SJSA1 (cell line): ENCODE data around the gene SUGP1. TPM values are rescaled to one million over a fixed set of nuclear protein-coding genes. Genes with fewer than 3 reads are reported as not detected.

ENCODE experiments used
- DNase-seq, 2 experiments: peaks; one replicate each; pipeline ENCODE4 v3.0.0-alpha.2; 2015 to 2020; ENCODE audit warnings: low spot score in 2 of 2, low read depth in 1 of 2
- H3K27ac ChIP-seq: fragments of 250-450 bp; sonication (Bioruptor Pico); 2 replicates; pipeline ENCODE4 v1.5.1; 2020; ENCODE audit warnings: mild to moderate bottlenecking, moderate library complexity
- H3K27me3 ChIP-seq: fragments of 250-450 bp; sonication (Bioruptor Pico); replicated peaks from 2 replicates; pipeline ENCODE4 v1.5.1; 2020; ENCODE audit warnings: mild to moderate bottlenecking, moderate library complexity
- H3K36me3 ChIP-seq: fragments of 250-450 bp; sonication (Bioruptor Pico); 2 replicates; pipeline ENCODE4 v1.5.1; 2020; ENCODE audit warnings: mild to moderate bottlenecking
- H3K4me1 ChIP-seq: fragments of 250-450 bp; sonication (Bioruptor Pico); replicated peaks from 2 replicates; pipeline ENCODE4 v1.6.1; 2021; ENCODE audit warnings: mild to moderate bottlenecking
- H3K4me3 ChIP-seq: fragments of 250-450 bp; sonication (Bioruptor Pico); 2 replicates; pipeline ENCODE4 v1.5.1; 2020; ENCODE audit warnings: mild to moderate bottlenecking
- H3K9me3 ChIP-seq: fragments of 250-450 bp; sonication (Bioruptor Pico); replicated peaks from 2 replicates; pipeline ENCODE4 v1.5.1; 2020; ENCODE audit warnings: mild to moderate bottlenecking
- total RNA-seq: library from RNA; depleted of rRNA; stranded (reverse); fragments of >200 nt; shearing (Covaris generic); gene quantifications from 2 replicates; pipeline ENCODE4 v1.2.3, GENCODE V29; 2014

Gene SUGP1
- total RNA-seq, 1 experiment from 2014 or later = 27.1 TPM

DNA sequence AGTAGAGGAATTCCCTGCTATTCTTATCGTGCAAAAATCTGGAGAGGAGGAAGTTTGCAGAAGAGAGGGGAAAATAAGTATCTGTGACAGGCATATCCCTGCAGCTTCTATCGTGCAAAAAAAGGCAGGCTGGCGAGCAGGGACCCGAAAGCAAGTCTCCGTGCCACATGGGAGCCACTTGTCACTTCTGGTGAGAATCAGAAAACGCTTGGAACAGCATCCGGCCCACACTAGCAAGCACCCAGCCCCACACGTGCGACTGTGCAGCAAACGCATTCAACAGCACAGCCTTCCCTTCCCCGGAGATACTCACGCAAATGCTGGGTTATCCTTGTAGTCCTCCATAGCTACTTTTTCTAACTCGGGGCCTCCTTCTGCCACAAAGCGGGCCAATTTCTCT lies 16.9 kb downstream of the SUGP1 start:
- H3K36me3 ChIP-seq = peaks cover 70% of the 10 kb centered on the region
- DNase-seq = no peak
- no peaks in the 10 kb centered on the region for H3K9me3 ChIP-seq
- no peaks in the 10 kb centered on the region for H3K27me3 ChIP-seq
- H3K4me1 ChIP-seq = no peaks in the 10 kb centered on the region
- no peak overlapping the region for H3K27ac ChIP-seq
- no peak overlapping the region for H3K4me3 ChIP-seq

DNA sequence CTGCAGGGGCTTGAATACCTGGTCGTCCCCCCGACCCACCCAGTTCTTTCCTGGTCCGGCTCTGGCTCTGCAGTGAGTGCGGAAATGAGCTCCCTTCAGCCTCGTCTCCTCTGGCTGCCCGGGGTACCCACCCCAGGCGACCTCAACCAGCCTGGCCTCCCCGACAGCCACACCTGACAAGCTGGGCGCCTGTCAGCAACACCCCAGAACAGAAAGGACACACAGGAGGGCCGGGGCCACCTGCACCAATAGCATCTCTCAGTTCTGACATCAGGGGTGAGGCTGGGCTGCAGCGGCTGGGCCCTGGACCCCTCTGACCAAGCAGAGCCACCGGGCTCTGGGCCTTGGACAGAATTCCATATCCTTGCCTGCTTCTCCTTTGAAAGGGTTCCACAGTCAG lies 19.7 kb downstream of the SUGP1 start:
- no peaks in the 10 kb centered on the region for H3K4me1 ChIP-seq
- no peaks in the 10 kb centered on the region for H3K27me3 ChIP-seq
- no peaks in the 10 kb centered on the region for H3K9me3 ChIP-seq
- no peak overlapping the region for H3K27ac ChIP-seq
- H3K36me3 ChIP-seq = peaks cover 59% of the 10 kb centered on the region
- no peak overlapping the region for H3K4me3 ChIP-seq
- no peak for DNase-seq

DNA sequence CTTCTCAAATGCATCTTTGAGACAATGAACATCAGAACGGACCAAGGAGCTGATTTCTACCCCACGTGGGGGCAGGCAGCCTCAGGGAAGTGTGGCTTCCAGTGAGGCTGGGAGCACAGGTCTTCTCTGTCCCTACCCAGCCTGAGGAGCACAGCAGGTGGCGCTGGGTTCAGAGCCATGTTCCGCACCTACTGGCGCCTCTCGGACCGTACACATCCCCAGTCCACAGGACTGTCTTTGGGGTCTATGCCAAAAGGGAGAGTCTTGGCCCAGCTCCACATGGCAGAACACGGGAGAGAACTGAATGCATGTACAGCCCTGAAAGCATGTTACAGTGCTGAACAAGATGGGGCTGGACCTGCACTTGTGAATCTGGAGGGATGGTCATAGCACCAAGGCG lies 22.6 kb downstream of the SUGP1 start:
- Histone ChIP-seq H3K9me3 (no peaks in the 10 kb centered on the region), H3K4me1 (no peaks in the 10 kb centered on the region), H3K4me3 (no peak overlapping the region), H3K36me3 (peaks cover 46% of the 10 kb centered on the region), H3K27ac (no peak overlapping the region), H3K27me3 (no peaks in the 10 kb centered on the region)
- no peak for DNase-seq

DNA sequence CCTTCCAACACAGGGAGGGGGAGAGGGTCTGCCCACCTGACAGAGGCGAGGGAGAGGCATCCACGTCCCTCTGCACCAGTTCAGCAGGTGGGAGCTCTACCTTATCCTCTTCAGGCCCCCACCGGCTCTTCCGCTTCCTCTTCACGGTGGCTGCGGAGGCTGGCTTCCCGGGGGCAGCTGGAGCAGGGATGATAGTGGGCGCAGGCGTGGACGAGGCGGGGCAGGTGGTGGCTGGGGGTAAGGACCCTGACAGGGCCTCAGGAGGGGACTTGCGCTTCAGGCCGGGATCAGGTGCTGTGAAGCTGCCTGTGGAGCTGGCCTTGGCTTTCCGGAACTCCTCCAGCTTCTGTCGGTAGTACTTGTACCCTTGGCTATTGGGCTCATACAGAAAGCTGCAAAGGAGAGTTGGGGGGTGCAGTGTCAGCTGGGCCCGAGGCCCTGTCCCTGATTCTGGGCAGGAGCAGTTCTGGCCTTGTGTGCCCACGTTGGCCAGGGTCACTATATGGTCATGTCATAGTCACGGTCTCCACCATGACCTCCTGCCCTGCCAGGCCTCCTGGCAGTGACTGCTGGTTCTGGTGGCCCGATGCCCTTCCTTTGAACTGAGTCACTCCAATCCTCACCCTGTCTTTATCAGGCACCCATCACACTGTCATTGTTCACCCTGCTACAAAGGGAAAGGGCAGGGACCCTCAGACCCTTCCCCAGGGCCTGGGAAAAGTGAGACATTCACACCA lies 23.2 kb downstream of the SUGP1 start:
- H3K27ac ChIP-seq = no peak overlapping the region
- DNase-seq = no peak
- H3K4me1 ChIP-seq = no peaks in the 10 kb centered on the region
- H3K4me3 ChIP-seq = no peak overlapping the region
- H3K36me3 ChIP-seq = peaks cover 48% of the 10 kb centered on the region
- no peaks in the 10 kb centered on the region for H3K27me3 ChIP-seq
- H3K9me3 ChIP-seq = no peaks in the 10 kb centered on the region

DNA sequence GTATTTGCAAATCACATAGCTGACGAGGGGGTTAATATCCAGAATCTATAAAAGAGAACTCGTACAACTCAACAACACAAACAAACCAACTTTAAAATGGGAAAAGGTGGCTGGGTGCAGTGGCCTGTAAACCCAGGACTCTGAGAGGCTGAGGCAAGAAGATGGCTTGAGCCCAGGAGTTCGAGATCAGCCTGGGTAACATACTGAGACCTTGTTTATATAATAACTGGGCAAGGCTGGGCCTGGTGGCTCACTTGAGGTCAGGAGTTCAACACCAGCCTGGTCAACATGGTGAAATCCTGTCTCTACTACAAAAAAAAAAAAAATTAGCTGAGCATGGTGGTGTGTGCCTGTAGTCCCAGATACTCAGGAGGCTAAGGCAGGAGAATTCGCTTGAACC lies 25.4 kb downstream of the SUGP1 start:
- Histone ChIP-seq H3K4me3 (no peak overlapping the region), H3K27me3 (no peaks in the 10 kb centered on the region), H3K36me3 (peaks cover 39% of the 10 kb centered on the region), H3K27ac (no peak overlapping the region), H3K4me1 (no peaks in the 10 kb centered on the region), H3K9me3 (no peaks in the 10 kb centered on the region; the same call in 1 of the 2 replicates)
- DNase-seq = no peak

DNA sequence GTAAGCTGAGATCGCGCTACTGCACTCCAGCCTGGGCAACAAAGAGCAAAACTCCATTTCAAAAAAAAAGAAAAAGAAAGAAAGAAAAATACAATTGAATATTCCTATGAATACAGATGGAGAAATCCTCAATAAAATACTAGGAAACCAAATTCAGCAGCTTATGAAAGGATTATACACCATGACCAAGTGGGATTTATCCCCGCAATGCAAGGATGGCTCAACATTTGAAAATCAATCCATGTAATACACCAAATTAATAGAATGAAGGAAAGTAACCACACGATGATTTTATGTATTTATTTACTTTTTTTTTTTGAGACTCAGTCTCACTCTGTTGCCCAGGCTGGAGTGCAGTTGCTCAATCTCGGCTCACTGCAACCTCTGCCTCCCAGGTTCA lies 27.7 kb downstream of the SUGP1 start:
- DNase-seq = no peak
- Histone ChIP-seq H3K4me3 (no peak overlapping the region), H3K27me3 (no peaks in the 10 kb centered on the region), H3K9me3 (no peaks in the 10 kb centered on the region; the same call in 1 of the 2 replicates), H3K36me3 (peaks cover 44% of the 10 kb centered on the region), H3K4me1 (no peaks in the 10 kb centered on the region), H3K27ac (no peak overlapping the region)

DNA sequence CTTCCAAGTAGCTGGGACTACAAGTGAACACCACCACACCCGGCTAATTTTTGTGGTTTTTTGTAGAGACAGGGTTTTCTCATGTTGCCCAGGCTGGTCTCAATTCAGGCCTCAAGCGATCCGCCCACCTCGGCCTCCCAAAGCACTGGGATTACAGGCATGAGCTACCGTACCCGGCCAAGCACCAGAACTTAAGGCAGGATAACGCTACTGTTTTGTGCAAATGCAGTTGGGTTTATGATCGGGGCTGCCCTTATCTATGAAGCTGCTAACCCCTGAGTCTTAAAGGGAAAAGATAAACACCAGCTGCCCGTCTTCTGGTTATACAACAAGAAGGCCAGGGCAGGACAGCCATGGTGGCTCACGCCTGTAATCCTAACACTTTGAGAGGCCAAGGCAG lies 34.6 kb downstream of the SUGP1 start:
- H3K4me3 ChIP-seq = no peak overlapping the region
- no peaks in the 10 kb centered on the region for H3K4me1 ChIP-seq
- no peak for DNase-seq
- H3K27me3 ChIP-seq = no peaks in the 10 kb centered on the region
- H3K36me3 ChIP-seq = peaks cover 44% of the 10 kb centered on the region
- H3K27ac ChIP-seq = no peak overlapping the region
- no peaks in the 10 kb centered on the region for H3K9me3 ChIP-seq

DNA sequence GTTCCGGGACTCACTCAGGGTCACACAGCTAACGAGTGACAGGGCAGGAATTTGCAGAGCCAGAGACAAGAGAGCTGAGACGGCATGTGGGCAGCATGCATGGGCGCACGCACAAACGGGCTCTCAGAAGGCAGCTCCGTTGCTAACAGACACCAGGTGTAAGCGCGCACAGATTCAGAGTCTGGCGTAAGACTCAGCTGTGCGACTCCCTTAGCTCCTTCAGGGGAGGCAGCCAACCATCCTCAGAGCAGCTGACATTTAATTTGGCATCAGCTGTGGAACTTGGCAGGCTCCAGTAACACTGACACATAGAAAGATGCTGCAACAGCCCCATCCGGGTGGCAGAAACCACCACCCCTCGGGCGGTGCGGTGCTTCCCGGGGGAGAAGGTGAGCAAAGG lies 39.7 kb downstream of the SUGP1 start:
- DNase-seq = no peak
- no peaks in the 10 kb centered on the region for H3K4me1 ChIP-seq
- H3K36me3 ChIP-seq = peaks cover 68% of the 10 kb centered on the region
- no peaks in the 10 kb centered on the region for H3K9me3 ChIP-seq
- no peak overlapping the region for H3K27ac ChIP-seq
- H3K27me3 ChIP-seq = no peaks in the 10 kb centered on the region
- H3K4me3 ChIP-seq = no peak overlapping the region

DNA sequence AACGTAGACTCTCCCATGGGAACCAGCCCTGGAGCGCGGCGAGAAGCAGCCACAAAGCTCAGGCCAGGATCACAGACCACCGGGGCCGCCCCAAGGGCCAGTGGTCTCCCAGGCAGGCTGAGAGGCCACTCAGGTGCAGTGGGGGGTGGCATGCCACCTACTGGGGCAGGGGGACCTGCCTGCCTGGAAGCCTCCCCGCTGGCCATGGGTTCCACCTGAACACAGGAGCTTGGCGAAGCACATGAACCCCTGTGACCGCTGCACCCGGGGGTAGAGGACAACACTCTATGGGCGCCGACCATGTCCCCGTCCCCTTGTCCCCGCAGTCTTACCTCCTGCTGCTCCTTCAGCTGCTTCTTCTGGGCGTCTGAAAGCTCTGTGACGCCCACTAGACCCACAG lies 40.5 kb downstream of the SUGP1 start:
- peak in 1 of 2 experiments; percentile 41 for DNase-seq
- H3K36me3 ChIP-seq = peaks cover 68% of the 10 kb centered on the region
- no peaks in the 10 kb centered on the region for H3K9me3 ChIP-seq
- H3K4me3 ChIP-seq = no peak overlapping the region
- H3K27ac ChIP-seq = no peak overlapping the region
- no peaks in the 10 kb centered on the region for H3K27me3 ChIP-seq
- no peaks in the 10 kb centered on the region for H3K4me1 ChIP-seq

DNA sequence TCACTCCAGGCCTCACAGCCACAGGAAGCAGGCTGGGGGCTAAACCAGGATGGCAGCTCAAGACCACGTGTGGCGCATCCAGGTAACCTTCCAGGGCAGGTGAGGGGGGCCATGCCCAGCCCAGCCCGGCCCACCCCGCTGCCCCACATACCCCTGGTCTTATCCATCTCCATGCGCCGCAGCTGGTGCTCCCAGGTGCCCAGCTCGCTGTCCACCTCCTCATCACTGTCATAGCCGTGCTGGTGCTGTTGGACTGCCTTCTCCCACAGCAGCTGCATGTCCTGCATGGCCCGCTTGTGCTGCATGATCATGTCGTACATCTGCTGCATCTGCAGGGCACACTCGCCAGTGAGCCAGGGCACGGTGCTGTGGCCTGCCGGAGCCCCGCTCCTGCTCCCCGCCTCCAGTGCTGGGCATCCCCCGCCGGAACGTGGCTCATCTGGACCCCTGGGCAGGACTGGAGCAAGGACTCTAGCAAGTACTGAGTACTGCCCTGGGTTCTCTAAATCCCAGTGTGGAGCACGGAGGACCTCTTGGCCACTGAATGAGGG lies 41.2 kb downstream of the SUGP1 start:
- no peaks in the 10 kb centered on the region for H3K27me3 ChIP-seq
- H3K4me1 ChIP-seq = no peaks in the 10 kb centered on the region
- H3K36me3 ChIP-seq = peaks cover 62% of the 10 kb centered on the region
- H3K9me3 ChIP-seq = no peaks in the 10 kb centered on the region
- H3K4me3 ChIP-seq = no peak overlapping the region
- no peak overlapping the region for H3K27ac ChIP-seq
- no peak for DNase-seq

DNA sequence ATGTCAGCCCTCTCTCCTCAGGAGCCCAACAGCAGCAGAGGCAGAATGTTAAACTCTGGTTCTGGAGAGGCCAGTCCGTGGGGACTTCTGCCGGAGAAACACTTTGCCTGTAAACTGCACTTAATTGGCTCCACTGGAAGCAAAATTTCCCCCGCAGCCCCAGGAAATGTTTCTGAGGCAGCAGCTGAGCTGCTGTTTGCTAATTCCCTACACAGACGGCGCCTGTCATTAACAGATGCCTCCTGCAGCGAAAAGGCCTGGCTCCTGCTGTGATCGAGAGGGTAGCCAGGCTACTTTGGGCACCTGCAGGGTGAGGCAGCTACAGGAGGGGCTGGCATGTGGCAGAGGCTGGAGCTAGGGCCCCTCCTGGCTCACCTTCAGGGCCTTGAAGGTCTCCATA lies 42.0 kb downstream of the SUGP1 start:
- Histone ChIP-seq H3K27ac (no peak overlapping the region), H3K9me3 (no peaks in the 10 kb centered on the region), H3K36me3 (peaks cover 55% of the 10 kb centered on the region), H3K4me3 (no peak overlapping the region), H3K4me1 (no peaks in the 10 kb centered on the region), H3K27me3 (no peaks in the 10 kb centered on the region)
- no peak for DNase-seq

DNA sequence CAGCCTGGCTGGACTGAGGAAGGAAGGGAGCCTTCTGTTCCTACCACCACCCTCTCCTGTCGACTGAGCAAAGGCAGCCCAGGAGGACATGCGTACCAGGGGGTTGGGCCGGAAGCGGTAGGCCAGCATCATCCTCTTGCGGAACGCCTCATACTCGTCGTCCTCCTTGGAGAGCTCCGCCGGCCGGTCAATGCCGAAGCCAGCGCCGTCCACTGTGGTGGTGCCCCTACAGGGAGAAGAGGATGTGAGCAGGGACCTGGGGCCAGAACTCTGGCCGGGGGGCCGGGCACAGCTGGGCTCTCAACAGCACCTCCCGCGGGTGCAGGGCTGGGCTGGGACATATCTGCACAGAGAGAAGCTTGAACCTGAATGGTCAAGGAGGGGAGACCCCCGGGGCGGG lies 43.5 kb downstream of the SUGP1 start:
- H3K4me1 ChIP-seq = peaks cover 5% of the 10 kb centered on the region; the same call in 1 of the 2 replicates
- no peak overlapping the region for H3K4me3 ChIP-seq
- H3K9me3 ChIP-seq = no peaks in the 10 kb centered on the region
- DNase-seq = no peak
- H3K36me3 ChIP-seq = peaks cover 53% of the 10 kb centered on the region
- H3K27ac ChIP-seq = no peak overlapping the region
- H3K27me3 ChIP-seq = no peaks in the 10 kb centered on the region

DNA sequence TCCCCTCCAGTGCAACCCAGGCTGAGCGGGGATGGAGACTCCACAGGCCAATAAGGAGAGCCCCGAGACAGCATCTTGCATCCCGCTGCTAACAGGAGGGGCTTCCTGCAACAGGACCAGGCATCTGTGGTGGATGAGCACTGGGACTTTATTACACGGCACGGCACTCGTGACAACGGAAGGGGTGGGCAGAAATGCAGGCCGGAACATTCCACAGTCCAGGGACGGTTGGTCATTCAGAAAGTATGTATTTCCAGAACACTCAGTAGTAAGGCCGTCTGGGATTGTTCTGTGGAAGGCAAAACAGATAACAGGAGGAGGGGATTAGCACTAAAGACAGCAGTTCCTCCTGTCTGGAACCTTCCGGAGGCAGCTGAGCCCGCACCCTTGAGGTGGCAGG lies 43.9 kb downstream of the SUGP1 start:
- DNase-seq = no peak
- peaks cover 48% of the 10 kb centered on the region for H3K36me3 ChIP-seq

DNA sequence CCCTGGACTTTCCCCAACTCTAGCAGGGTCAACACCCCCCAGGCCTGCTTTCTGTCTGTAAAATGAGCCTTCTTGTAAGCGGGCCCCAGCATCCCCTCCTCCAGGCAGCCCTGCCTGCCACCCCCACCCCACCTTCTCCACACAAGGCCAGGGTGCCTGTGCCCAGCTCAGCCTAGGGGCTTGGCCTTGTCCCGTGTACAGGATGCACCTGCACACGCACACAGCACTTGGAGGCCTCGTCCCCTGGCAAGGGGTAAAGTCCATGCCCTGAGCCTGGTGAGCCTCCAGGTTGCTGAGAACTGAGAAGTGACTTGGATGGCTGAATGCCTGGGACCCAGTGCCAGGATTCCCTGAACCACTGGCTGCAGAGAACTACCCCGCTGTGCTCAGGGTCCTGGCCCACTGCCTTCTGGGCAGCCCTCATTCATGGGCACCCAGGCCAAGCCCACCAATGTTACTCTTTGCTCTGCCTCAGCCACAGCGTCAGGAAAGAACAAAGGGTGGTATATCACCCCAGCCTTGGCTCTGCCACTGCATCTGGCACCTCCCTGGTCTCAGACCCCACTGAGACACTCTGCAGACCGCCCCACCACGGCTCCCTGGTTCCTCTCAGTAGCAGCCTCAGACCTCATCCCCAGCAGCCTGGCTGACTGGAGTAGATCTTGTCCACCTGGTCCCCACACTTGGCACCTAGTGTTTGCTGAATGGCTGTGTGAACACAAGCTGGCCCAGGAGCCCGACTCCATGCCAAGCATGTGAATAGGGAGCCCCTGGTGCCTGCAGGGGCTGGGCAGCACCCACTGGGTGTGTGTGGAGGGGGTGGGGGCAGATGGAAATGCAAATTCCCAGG lies 45.4 kb downstream of the SUGP1 start:
- no peak overlapping the region for H3K27ac ChIP-seq

More for the DNA sequence above, 43.9 kb downstream of the SUGP1 start:
- Histone ChIP-seq H3K9me3 (no peaks in the 10 kb centered on the region), H3K27ac (no peak overlapping the region), H3K4me3 (no peak overlapping the region), H3K27me3 (no peaks in the 10 kb centered on the region), H3K4me1 (peaks cover 5% of the 10 kb centered on the region; the same call in 1 of the 2 replicates)

More for the DNA sequence above, 45.4 kb downstream of the SUGP1 start:
- no peak for DNase-seq
- Histone ChIP-seq H3K9me3 (no peaks in the 10 kb centered on the region), H3K4me1 (peaks cover 5% of the 10 kb centered on the region; the same call in 1 of the 2 replicates), H3K36me3 (peaks cover 40% of the 10 kb centered on the region), H3K27me3 (no peaks in the 10 kb centered on the region), H3K4me3 (no peak overlapping the region)
